Erythroblast (primary cell): ENCODE measurements around the gene PCDHA6.
"Not testable (repeated sequence)": the region's sequence is repeated elsewhere in the genome, so short reads cannot be mapped to it uniquely, and the experiment has no call there.

Experiments
- DNase-seq, 2 experiments: peaks; one replicate each; lab custom pipeline; 2025; lab: John Stamatoyannopoulos, UW
- GATA1 ChIP-seq: IDR thresholded peaks from 2 replicates; pipeline ENCODE4 v1.6.1; 2011; ENCODE audit warnings: low read depth, mild to moderate bottlenecking, control low read depth, low read length, moderate library complexity
- POLR2A ChIP-seq: IDR thresholded peaks from 2 replicates; pipeline ENCODE4 v1.6.1; 2011; ENCODE audit warnings: mild to moderate bottlenecking, low read length

PCDHA6 gene

GRCh38 chr5:140868721-140869554 lies 41.2 kb downstream of the PCDHA6 start, which contains the start of gene PCDHA11:
Gene PCDHA11, plus strand, starts transcription at chr5:140868957. Its CDS starts 147 bp downstream, at chr5:140869104.
- no peak for DNase-seq
- TF ChIP-seq GATA1 (no peak), POLR2A (no peak)

- TF ChIP-seq POLR2A (no peak), GATA1 (no peak)
- no peak for DNase-seq
Measured at GRCh38 chr5:140869555-140869886, 41.8 kb downstream of the PCDHA6 start.

- DNase-seq, result no peak
- TF ChIP-seq POLR2A, result no peak
- TF ChIP-seq GATA1, result no peak
Measured at GRCh38 chr5:140870221-140871201, 42.8 kb downstream of the PCDHA6 start.

GRCh38 chr5:140875085-140876065 lies 47.6 kb downstream of the PCDHA6 start, which contains the start of gene PCDHA12:
Gene PCDHA12, plus strand, starts transcription at chr5:140875308. Its CDS starts 165 bp downstream, at chr5:140875473.
- TF ChIP-seq GATA1, result no peak
- TF ChIP-seq POLR2A, result no peak
- DNase-seq, result no peak

- DNase-seq, result not testable (repeated sequence)
Measured at GRCh38 chr5:140876541-140877261, 48.9 kb downstream of the PCDHA6 start.

GRCh38 chr5:140877262-140877581 lies 49.5 kb downstream of the PCDHA6 start:
- DNase-seq, result no peak
- no peak for TF ChIP-seq POLR2A
- no peak for TF ChIP-seq GATA1
